ENCODE measurements around the gene RLN3. TPM values are rescaled to one million over a fixed set of nuclear protein-coding genes. Genes with fewer than 3 reads are reported as not detected.

Gene RLN3
- total and polyA plus RNA-seq, 10 of the 15 experiments (the other 5 are each of a cell fraction or from before 2014, with no cell fraction given) = not detected

GRCh38 chr19:14072535-14073260 lies 44.8 kb downstream of the RLN3 start, which contains the start of gene MISP3:
TSS of gene MISP3 (plus strand) at chr19:14072786. CDS start at chr19:14073310, 524 bp downstream.
- no TSS peak for BruUV-seq (replicated peaks)

More at GRCh38 chr19:14072535-14073260, 44.8 kb downstream of the RLN3 start, which contains the start of gene MISP3:
- no peak within 1 kb of the TSS for H3K27ac ChIP-seq (ENCODE audit: control insufficient read depth, insufficient read depth)
- no peaks in the 10 kb centered on the region for H3K79me2 ChIP-seq (ENCODE audit: control insufficient read depth, insufficient read depth, low read length)
- in situ Hi-C loops (cut with MboI) (loop anchor here (5.0 to 25.0 kb wide), 3 partner anchors 190 to 785 kb away; no protein-coding TSS in a partner anchor), intact Hi-C loops (cut with micrococcal nuclease; ENCODE audit: unreplicated experiment) (loop anchor here (5.0 kb wide), 1 partner anchor 275 kb away; no protein-coding TSS in a partner anchor)
- ChIA-PET POLR2A (interaction anchor here (0.5 to 1.7 kb wide), 6 partner anchors 8 to 191 kb away, joined by 3 to 5 read pairs (median 4); no protein-coding TSS in a partner anchor), CTCF (interaction anchor here (0.6 to 6.7 kb wide), 17 partner anchors 10 to 211 kb away, joined by 3 to 152 read pairs (median 10); partner anchors contain the start of genes ASF1B, IL27RA and NANOS3), RAD21 (ENCODE audit: unreplicated experiment) (interaction anchor here (0.7 to 3.1 kb wide), 12 partner anchors 8 to 210 kb away, joined by 3 to 40 read pairs (median 9); partner anchors contain the start of genes ASF1B and IL27RA), SMC1A (ENCODE audit: uncharacterized antibody, unreplicated experiment) (interaction anchor here (0.6 to 5.4 kb wide), 7 partner anchors 13 to 193 kb away, joined by 3 to 47 read pairs (median 6); partner anchors contain the start of gene NANOS3)
- peak within 1 kb of the TSS; percentile 87 for H2AFZ ChIP-seq (ENCODE audit: control insufficient read depth, low read depth, low read length)
- FAIRE-seq (no peak), DNase-seq (ENCODE audit: low read depth, low spot score) (no peak), ATAC-seq (peak; percentile 63)
- peak within 1 kb of the TSS; percentile 13; the same call in 1 of the 2 replicates for H3K9ac ChIP-seq (ENCODE audit: control insufficient read depth, insufficient read depth, low read length)
- TF ChIP-seq NR2C1 (IDR thresholded peaks at IDR 0.05) (no peak), KAT2A (conservative IDR thresholded peaks at IDR 0.05; ENCODE audit: control insufficient read depth, low read depth, low read length) (no peak), BHLHE40 (IDR thresholded peaks at IDR 0.05; ENCODE audit: borderline replicate concordance in 1 of 2, low read depth in 2 of 2, low read length in 1 of 2) (peak; percentile 74 to 94)
- H3K4me1 ChIP-seq (ENCODE audit: control insufficient read depth, insufficient read depth, low read length) = peaks cover 19% of the 10 kb centered on the region
- peak within 1 kb of the TSS; percentile 81 for H3K4me3 ChIP-seq
- WGBS (ENCODE audit: insufficient coverage, insufficient replicate concordance, low lambda C conversion rate, missing lambda C conversion rate) = 3% methylated on average over 38 of the region's 51 CpGs
- no peaks in the 10 kb centered on the region for H3K9me3 ChIP-seq (replicated peaks; ENCODE audit: control insufficient read depth, insufficient read depth, low read length)
- no peaks in the 10 kb centered on the region for H3K27me3 ChIP-seq (replicated peaks in 1 of 2; ENCODE audit: control insufficient read depth in 2 of 2, insufficient read depth in 2 of 2, low read length in 1 of 2)
- no peaks in the 10 kb centered on the region for H4K20me1 ChIP-seq (ENCODE audit: control insufficient read depth, insufficient read depth)
- peak within 1 kb of the TSS; percentile 100 for H3K4me2 ChIP-seq (ENCODE audit: control insufficient read depth, insufficient read depth)
- H3K36me3 ChIP-seq (ENCODE audit: control insufficient read depth in 2 of 2, insufficient read depth in 2 of 2, low read length in 1 of 2) = no peaks in the 10 kb centered on the region
